ENCODE results near the gene ZFAND3.

Gene ZFAND3

GRCh38 chr6:37819177-37819801, at the start of gene ZFAND3:
Gene ZFAND3 (plus strand): TSS chr6:37819727. CDS start chr6:37819946, 219 bp downstream.
- Mint-ChIP-seq H3K4me1 (peaks cover 33% of the 10 kb centered on the region), H3K27me3 (no peaks in the 10 kb centered on the region), H3K27ac (peak within 1 kb of the TSS; percentile 96), H3K36me3 (peaks cover 10% of the 10 kb centered on the region), H3K4me3 (peak within 1 kb of the TSS; percentile 95), H3K9me3 (no peaks in the 10 kb centered on the region)
- peak; percentile 93 for ATAC-seq

- Mint-ChIP-seq H3K36me3 (peaks cover 6% of the 10 kb centered on the region), H3K27ac (no peak overlapping the region), H3K27me3 (peaks cover 31% of the 10 kb centered on the region), H3K9me3 (peaks cover 5% of the 10 kb centered on the region), H3K4me3 (no peak overlapping the region), H3K4me1 (peaks cover 16% of the 10 kb centered on the region)
- no peak for ATAC-seq
These were observed 45.4 kb upstream of the ZFAND3 start for GRCh38 chr6:37774028-37774680.

- H3K4me1 Mint-ChIP-seq: peaks cover 16% of the 10 kb centered on the region
- peaks cover 6% of the 10 kb centered on the region for H3K36me3 Mint-ChIP-seq
- H3K27me3 Mint-ChIP-seq: peaks cover 23% of the 10 kb centered on the region
- peaks cover 5% of the 10 kb centered on the region for H3K9me3 Mint-ChIP-seq
- no peak overlapping the region for H3K4me3 Mint-ChIP-seq
- no peak overlapping the region for H3K27ac Mint-ChIP-seq
- no peak for ATAC-seq
These were observed 43.0 kb upstream of the ZFAND3 start for GRCh38 chr6:37776566-37776965.

GRCh38 chr6:37777272-37777834, 42.2 kb upstream of the ZFAND3 start:
- no peak overlapping the region for H3K27ac Mint-ChIP-seq
- ATAC-seq: peak; percentile 81
- H3K9me3 Mint-ChIP-seq: peaks cover 5% of the 10 kb centered on the region
- H3K4me3 Mint-ChIP-seq: no peak overlapping the region
- H3K4me1 Mint-ChIP-seq: peaks cover 16% of the 10 kb centered on the region
- H3K27me3 Mint-ChIP-seq: peaks cover 23% of the 10 kb centered on the region
- H3K36me3 Mint-ChIP-seq: peaks cover 6% of the 10 kb centered on the region

- Mint-ChIP-seq H3K4me3 (no peak overlapping the region), H3K27me3 (peaks cover 27% of the 10 kb centered on the region), H3K27ac (peak overlapping the region; percentile 35), H3K9me3 (no peaks in the 10 kb centered on the region), H3K4me1 (peaks cover 31% of the 10 kb centered on the region), H3K36me3 (no peaks in the 10 kb centered on the region)
- ATAC-seq: no peak
These were observed 40.3 kb upstream of the ZFAND3 start for GRCh38 chr6:37779111-37779800.

- Mint-ChIP-seq H3K27me3 (peaks cover 36% of the 10 kb centered on the region), H3K9me3 (no peaks in the 10 kb centered on the region), H3K36me3 (no peaks in the 10 kb centered on the region), H3K27ac (no peak overlapping the region), H3K4me3 (no peak overlapping the region), H3K4me1 (peaks cover 35% of the 10 kb centered on the region)
- no peak for ATAC-seq
These were observed 39.5 kb upstream of the ZFAND3 start for GRCh38 chr6:37779902-37780628.

GRCh38 chr6:37781788-37782187, 37.7 kb upstream of the ZFAND3 start:
- H3K4me3 Mint-ChIP-seq: no peak overlapping the region
- H3K27ac Mint-ChIP-seq: no peak overlapping the region
- no peaks in the 10 kb centered on the region for H3K9me3 Mint-ChIP-seq
- ATAC-seq: no peak
- H3K27me3 Mint-ChIP-seq: peaks cover 46% of the 10 kb centered on the region
- peaks cover 35% of the 10 kb centered on the region for H3K4me1 Mint-ChIP-seq
- H3K36me3 Mint-ChIP-seq: no peaks in the 10 kb centered on the region

GRCh38 chr6:37783025-37783855, 36.3 kb upstream of the ZFAND3 start:
- Mint-ChIP-seq H3K27me3 (peaks cover 46% of the 10 kb centered on the region), H3K27ac (peak overlapping the region; percentile 77), H3K4me3 (peak overlapping the region; percentile 83), H3K4me1 (peaks cover 26% of the 10 kb centered on the region), H3K9me3 (no peaks in the 10 kb centered on the region), H3K36me3 (no peaks in the 10 kb centered on the region)
- peak; percentile 38 for ATAC-seq

GRCh38 chr6:37783856-37784584, 35.5 kb upstream of the ZFAND3 start:
- Mint-ChIP-seq H3K9me3 (no peaks in the 10 kb centered on the region), H3K27me3 (peaks cover 38% of the 10 kb centered on the region), H3K4me3 (peak overlapping the region; percentile 83), H3K36me3 (no peaks in the 10 kb centered on the region), H3K4me1 (peaks cover 19% of the 10 kb centered on the region), H3K27ac (peak overlapping the region; percentile 77)
- ATAC-seq: peak; percentile 60

GRCh38 chr6:37784585-37784967, 35.0 kb upstream of the ZFAND3 start:
- peaks cover 19% of the 10 kb centered on the region for H3K4me1 Mint-ChIP-seq
- peaks cover 36% of the 10 kb centered on the region for H3K27me3 Mint-ChIP-seq
- H3K36me3 Mint-ChIP-seq: no peaks in the 10 kb centered on the region
- H3K27ac Mint-ChIP-seq: peak overlapping the region; percentile 77
- ATAC-seq: no peak
- H3K9me3 Mint-ChIP-seq: no peaks in the 10 kb centered on the region
- H3K4me3 Mint-ChIP-seq: peak overlapping the region; percentile 83

- no peak overlapping the region for H3K27ac Mint-ChIP-seq
- no peaks in the 10 kb centered on the region for H3K9me3 Mint-ChIP-seq
- peaks cover 36% of the 10 kb centered on the region for H3K27me3 Mint-ChIP-seq
- no peak for ATAC-seq
- H3K4me1 Mint-ChIP-seq: peaks cover 19% of the 10 kb centered on the region
- no peak overlapping the region for H3K4me3 Mint-ChIP-seq
- no peaks in the 10 kb centered on the region for H3K36me3 Mint-ChIP-seq
These were observed 34.4 kb upstream of the ZFAND3 start for GRCh38 chr6:37785002-37785662.

- H3K27me3 Mint-ChIP-seq: peaks cover 36% of the 10 kb centered on the region
- peaks cover 20% of the 10 kb centered on the region for H3K4me1 Mint-ChIP-seq
- H3K36me3 Mint-ChIP-seq: no peaks in the 10 kb centered on the region
- H3K4me3 Mint-ChIP-seq: no peak overlapping the region
- H3K9me3 Mint-ChIP-seq: no peaks in the 10 kb centered on the region
- H3K27ac Mint-ChIP-seq: no peak overlapping the region
- no peak for ATAC-seq
These were observed 33.8 kb upstream of the ZFAND3 start for GRCh38 chr6:37785663-37786270.

- Mint-ChIP-seq H3K9me3 (no peaks in the 10 kb centered on the region), H3K27ac (no peak overlapping the region), H3K36me3 (no peaks in the 10 kb centered on the region), H3K4me3 (no peak overlapping the region), H3K4me1 (peaks cover 29% of the 10 kb centered on the region), H3K27me3 (peaks cover 36% of the 10 kb centered on the region)
- ATAC-seq: no peak
These were observed 32.3 kb upstream of the ZFAND3 start for GRCh38 chr6:37787216-37787615.
